B cell (primary cell): ENCODE data around the gene VAC14. TPM values are rescaled to one million over a fixed set of nuclear protein-coding genes. Genes with fewer than 3 reads are reported as not detected.

Experiments
- ATAC-seq: fragments of 200-7000 bp; cut with Tn5 transposase; one replicate; pipeline ENCODE4 v1.10.0; 2021; ENCODE audit warnings: low read depth, mild to moderate bottlenecking, moderate number of reproducible peaks, moderate library complexity
- CTCF ChIA-PET: fragments of 350-600 bp; sonication (Branson Sonifier 250); formaldehyde crosslinking; loops from one replicate; lab custom pipeline; 2021; ENCODE audit warnings: antibody characterized with exemption, inconsistent platforms; lab: Charles Lee
- POLR2A ChIA-PET: fragments of 350-600 bp; sonication (Branson Sonifier 250); formaldehyde crosslinking; loops from one replicate; lab custom pipeline; 2021; ENCODE audit warnings: antibody characterized with exemption; lab: Charles Lee
- DNase-seq: peaks from one replicate; pipeline ENCODE4 v3.0.0; 2013
- H2AFZ ChIP-seq: 2 replicates; pipeline ENCODE4 v1.6.1; 2012; ENCODE audit warnings: mild to moderate bottlenecking, low read depth, low read length; ENCODE audit not compliant: insufficient read depth, poor library complexity, severe bottlenecking
- H3K27ac ChIP-seq, 2 donors: 1 replicate in 1 of 2; 2 replicates in 1 of 2; pipeline ENCODE4 v1.5.1; 2012 to 2013; ENCODE audit warnings: low read length in 2 of 2, mild to moderate bottlenecking in 2 of 2, moderate library complexity in 1 of 2
- H3K27me3 ChIP-seq, 4 experiments: fragments of 200-600 bp in 1 of 4; sonication (generic) in 1 of 4; replicated peaks in 1 of 4; 1 replicate in 2 of 4; 2 replicates in 2 of 4; pipeline versions ENCODE4 v1.6.1 to v1.7.0; 2013 to 2016; ENCODE audit warnings: low read length in 3 of 4, mild to moderate bottlenecking in 2 of 4, mixed read lengths in 1 of 4, moderate library complexity in 1 of 4; ENCODE audit not compliant: insufficient read depth in 4 of 4, control insufficient read depth in 3 of 4; ENCODE audit errors: control extremely low read depth in 1 of 4
- H3K36me3 ChIP-seq, 2 experiments: replicated peaks in 1 of 2; 1 replicate in 1 of 2; 2 replicates in 1 of 2; pipeline versions ENCODE4 v1.6.1 to v1.7.1; 2013; ENCODE audit warnings: low read length in 1 of 2; ENCODE audit not compliant: insufficient read depth in 2 of 2, control insufficient read depth in 1 of 2; ENCODE audit errors: control extremely low read depth in 1 of 2, extremely low read depth in 1 of 2
- H3K4me1 ChIP-seq, 2 donors: fragments of 200-600 bp in 1 of 2; sonication (generic) in 1 of 2; 1 replicate in 1 of 2; 2 replicates in 1 of 2; pipeline versions ENCODE4 v1.5.1 to v1.6.1; 2013 to 2017; ENCODE audit warnings: low read length in 2 of 2; ENCODE audit not compliant: control insufficient read depth in 2 of 2, insufficient read depth in 2 of 2
- H3K4me2 ChIP-seq: replicated peaks from 2 replicates; pipeline ENCODE3; 2012; ENCODE audit warnings: mild to moderate bottlenecking, low read depth, low read length; ENCODE audit not compliant: poor library complexity, severe bottlenecking
- H3K4me3 ChIP-seq, 5 experiments: fragments of 200-600 bp in 1 of 5; sonication (generic) in 1 of 5; 1 replicate in 3 of 5; 2 replicates in 2 of 5; pipeline versions ENCODE4 v1.5.1 to v1.7.0; 2011 to 2016; ENCODE audit warnings: low read length in 4 of 5, mild to moderate bottlenecking in 4 of 5, low read depth in 2 of 5, control low read depth in 1 of 5, moderate library complexity in 1 of 5; ENCODE audit not compliant: insufficient read depth in 1 of 5; ENCODE audit errors: control extremely low read depth in 1 of 5, extremely low read depth in 1 of 5
- H3K79me2 ChIP-seq: fragments of 200-600 bp; sonication (generic); one replicate; pipeline ENCODE4 v1.6.0; 2016; ENCODE audit warnings: low read length; ENCODE audit not compliant: control insufficient read depth, insufficient read depth
- H3K9ac ChIP-seq: fragments of 200-600 bp; sonication (generic); 2 replicates; pipeline ENCODE4 v1.6.1; 2017; ENCODE audit warnings: mild to moderate bottlenecking, low read length, moderate library complexity
- H3K9me3 ChIP-seq, 3 donors: one replicate each; pipeline versions ENCODE4 v1.6.1 to v1.7.1; 2013; ENCODE audit warnings: low read length in 2 of 3; ENCODE audit not compliant: control insufficient read depth in 2 of 3, insufficient read depth in 1 of 3; ENCODE audit errors: control extremely low read depth in 1 of 3
- H4K20me1 ChIP-seq: 2 replicates; pipeline ENCODE4 v1.6.0; 2012; ENCODE audit warnings: mild to moderate bottlenecking, low read length; ENCODE audit not compliant: insufficient read depth, control insufficient read depth, poor library complexity, severe bottlenecking
- H3K27ac Mint-ChIP-seq: one replicate; pipeline ENCODE4 v1.8.0; 2021; ENCODE audit warnings: mixed read lengths
- H3K27me3 Mint-ChIP-seq: one replicate; pipeline ENCODE4 v1.8.0; 2021; ENCODE audit warnings: mixed read lengths
- H3K4me1 Mint-ChIP-seq: one replicate; pipeline ENCODE4 v1.8.0; 2021; ENCODE audit warnings: mixed read lengths
- H3K4me3 Mint-ChIP-seq: one replicate; pipeline ENCODE4 v1.8.0; 2021; ENCODE audit warnings: mixed read lengths
- H3K9me3 Mint-ChIP-seq: one replicate; pipeline ENCODE4 v1.8.0; 2022; ENCODE audit warnings: mixed read lengths; ENCODE audit not compliant: insufficient read depth
- CTCF ChIP-seq: fragments of 200-600 bp; IDR thresholded peaks from one replicate; pipeline ENCODE4 v1.8.0; 2022; ENCODE audit warnings: antibody characterized with exemption, mild to moderate bottlenecking
- EZH2 ChIP-seq: IDR thresholded peaks from 2 replicates; pipeline ENCODE4 v1.6.1; 2012; ENCODE audit warnings: borderline replicate concordance, low read depth, mild to moderate bottlenecking, moderate library complexity, low read length; ENCODE audit not compliant: insufficient read depth, poor library complexity, severe bottlenecking
- WGBS: methylation state at CpG from one replicate; pipeline ENCODE4 v1.1.5; 2013; ENCODE audit warnings: missing lambda C conversion rate; ENCODE audit not compliant: insufficient coverage; 5-methylcytosine and 5-hydroxymethylcytosine counted together
- intact Hi-C: fragments of 100-400 bp; cut with micrococcal nuclease; formaldehyde crosslinking; loops from one replicate; pipeline ENCODE4 v1.10.0; 2022
- polyA plus RNA-seq: library from polyadenylated mRNA; depleted of rRNA; stranded (reverse); fragments of >200 nt; gene quantifications from 2 replicates; pipeline ENCODE4 v1.2.3, GENCODE V29; 2012
- total RNA-seq, 2 donors: library from RNA; stranded (reverse); fragments of 120-200 nt in 1 of 2; gene quantifications; 1 replicate in 1 of 2; 2 replicates in 1 of 2; pipeline versions ENCODE4 v1.2.3 to v1.2.4, GENCODE V29; 2013 to 2022

Gene VAC14
- total and polyA plus RNA-seq, 2 donors (not counting 1 experiment from before 2014, with no cell fraction given): 42.6 to 64.7 TPM

- no peak overlapping the region for H3K9ac ChIP-seq
- Mint-ChIP-seq H3K9me3 (no peaks in the 10 kb centered on the region), H3K4me3 (no peak overlapping the region), H3K27me3 (no peaks in the 10 kb centered on the region), H3K27ac (no peak overlapping the region), H3K4me1 (no peaks in the 10 kb centered on the region)
- no peaks in the 10 kb centered on the region for H3K9me3 ChIP-seq
- 93% methylated on average over 29 of the region's 29 CpGs for WGBS
- POLR2A ChIA-PET: no interaction called here
- ATAC-seq (no peak), DNase-seq (no peak)
- intact Hi-C loops: no loop called here
- no peak overlapping the region for H3K4me2 ChIP-seq
- peaks cover 0 to 8% of the 10 kb centered on the region in 2 experiments for H3K36me3 ChIP-seq
- H3K4me1 ChIP-seq: no peaks in the 10 kb centered on the region
- H3K79me2 ChIP-seq: no peaks in the 10 kb centered on the region
- H3K27me3 ChIP-seq: no peaks in the 10 kb centered on the region
- TF ChIP-seq CTCF: no peak
- no peak for TF ChIP-seq EZH2
- no peaks in the 10 kb centered on the region for H4K20me1 ChIP-seq
- CTCF ChIA-PET: no interaction called here
- no peak overlapping the region for H2AFZ ChIP-seq
- no peak overlapping the region for H3K27ac ChIP-seq
- H3K4me3 ChIP-seq: no peak overlapping the region
These were observed 107.9 kb downstream of the VAC14 start for GRCh38 chr16:70692873-70693671.

- Histone ChIP-seq H3K4me2 (no peak overlapping the region), H3K79me2 (no peaks in the 10 kb centered on the region), H3K9ac (no peak overlapping the region), H3K9me3 (no peaks in the 10 kb centered on the region), H4K20me1 (no peaks in the 10 kb centered on the region), H2AFZ (no peak overlapping the region), H3K27me3 (no peaks in the 10 kb centered on the region), H3K4me3 (no peak overlapping the region), H3K27ac (no peak overlapping the region), H3K36me3 (peaks cover 0 to 8% of the 10 kb centered on the region in 2 experiments), H3K4me1 (no peaks in the 10 kb centered on the region)
- Mint-ChIP-seq H3K27me3 (no peaks in the 10 kb centered on the region), H3K4me3 (no peak overlapping the region), H3K9me3 (no peaks in the 10 kb centered on the region), H3K4me1 (peaks cover 1% of the 10 kb centered on the region), H3K27ac (no peak overlapping the region)
- no peak for ATAC-seq
- no peak for DNase-seq
- intact Hi-C loops: no loop called here
- WGBS: 95% methylated on average over 13 of the region's 14 CpGs
- CTCF ChIA-PET: no interaction called here
- no peak for TF ChIP-seq EZH2
- TF ChIP-seq CTCF: no peak
- POLR2A ChIA-PET: no interaction called here
These were observed 108.7 kb downstream of the VAC14 start for GRCh38 chr16:70692130-70692872.
